ENCODE data around the gene RBM10. TPM values are rescaled to one million over a fixed set of nuclear protein-coding genes. Genes with fewer than 3 reads are reported as not detected.
A peak's percentile ranks its signal among the peaks of the same experiment; 100 is the strongest.

RBM10 gene
- total RNA-seq, 1 experiment from 2014 or later = 55.8 TPM

DNA sequence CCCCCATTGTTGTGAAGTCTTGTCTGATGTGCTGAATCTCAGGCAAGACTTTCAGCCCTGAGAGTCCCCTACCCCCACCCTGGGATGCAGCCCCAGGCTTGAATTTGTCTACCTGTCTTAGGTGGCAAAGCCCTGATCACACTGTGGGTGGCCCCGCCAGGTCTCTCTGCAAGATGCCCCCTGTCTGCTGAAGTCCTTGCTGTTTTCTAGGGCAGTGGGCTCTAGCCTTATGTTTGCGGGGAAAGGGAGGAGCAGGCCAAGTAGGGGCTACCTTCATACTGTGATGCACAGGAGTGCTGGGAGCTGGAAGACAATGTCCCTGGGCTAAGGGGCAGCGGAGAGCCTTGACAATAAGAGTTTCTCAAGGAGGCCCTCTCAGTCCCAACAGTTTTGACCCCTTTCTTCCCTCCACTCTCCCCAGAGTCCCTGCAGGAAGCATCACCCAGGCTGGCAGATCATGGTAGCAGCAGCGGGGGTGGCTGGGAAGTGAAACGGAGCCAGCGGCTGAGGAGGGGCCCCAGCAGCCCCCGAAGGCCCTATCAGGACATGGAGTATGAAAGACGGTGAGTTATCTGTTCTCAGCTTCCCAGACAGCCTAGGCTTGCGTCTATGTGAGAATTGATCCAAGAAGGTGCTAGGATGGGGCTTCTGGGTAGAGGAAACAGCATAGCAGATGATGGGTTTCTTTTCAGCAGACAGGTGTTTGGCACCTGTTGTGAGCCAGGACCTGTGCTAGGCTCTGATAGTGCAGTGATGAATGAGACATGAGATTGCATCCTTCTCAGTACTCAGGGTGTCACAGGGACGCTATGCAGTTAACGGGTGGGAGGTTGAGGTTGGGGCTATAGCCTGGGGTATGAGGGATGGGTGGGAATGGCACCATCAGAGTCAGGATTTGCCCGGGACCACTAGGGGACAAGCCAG, 2.2 kb downstream of the RBM10 start:
- H3K27ac Mint-ChIP-seq = no peak overlapping the region
- H3K4me1 Mint-ChIP-seq = peaks cover 10 to 11% of the 10 kb centered on the region in 2 experiments
- Histone ChIP-seq H3K79me1 (ENCODE audit: insufficient read depth, low read depth, low read length, poor library complexity, severe bottlenecking) (no peaks in the 10 kb centered on the region), H3K23me2 (ENCODE audit: insufficient read length, low read depth, low read length, poor library complexity, severe bottlenecking) (peaks cover 8% of the 10 kb centered on the region), H3K9ac (ENCODE audit: extremely low read depth, insufficient read length, low read length) (no peak overlapping the region), H3K79me2 (ENCODE audit: insufficient read depth, low read length) (peaks cover 24% of the 10 kb centered on the region), H4K8ac (replicated peaks; ENCODE audit: insufficient read length, low read depth, low read length) (no peak overlapping the region), H2AK5ac (ENCODE audit: insufficient read length, low read length) (no peak overlapping the region), H3K9me3 (ENCODE audit: control insufficient read depth, low read depth, low read length) (no peaks in the 10 kb centered on the region), H3K4me2 (ENCODE audit: insufficient read depth, insufficient read length, low read length) (peak overlapping the region; percentile 80), H2BK120ac (ENCODE audit: low read depth, low read length, poor library complexity, severe bottlenecking) (no peak overlapping the region), H2AFZ (ENCODE audit: low read length) (no peak overlapping the region), H2BK12ac (ENCODE audit: insufficient read length, low read depth, low read length) (no peak overlapping the region), H4K5ac (ENCODE audit: insufficient read length, low read depth, low read length) (no peak overlapping the region), H3K56ac (ENCODE audit: insufficient read length, low read depth, low read length) (no peak overlapping the region), H3K4me1 (ENCODE audit: insufficient read depth, low read length) (no peaks in the 10 kb centered on the region; the same call in 1 of the 2 replicates), H2BK20ac (ENCODE audit: low read depth, low read length, poor library complexity, severe bottlenecking) (no peak overlapping the region), H3T11ph (ENCODE audit: low read length) (no peak overlapping the region), H2BK15ac (ENCODE audit: low read depth, low read length) (no peak overlapping the region), H3K4ac (ENCODE audit: low read depth, low read length) (no peak overlapping the region), H3K27me3 (ENCODE audit: insufficient read depth, low read length) (no peaks in the 10 kb centered on the region), H3K23ac (ENCODE audit: insufficient read length, low read depth, low read length) (no peak overlapping the region), H4K91ac (ENCODE audit: insufficient read length, low read depth, low read length) (no peak overlapping the region), H2BK5ac (ENCODE audit: insufficient read length, low read length) (no peak overlapping the region), H4K20me1 (ENCODE audit: control insufficient read depth, insufficient read depth, insufficient read length) (no peaks in the 10 kb centered on the region), H3K14ac (ENCODE audit: insufficient read depth, low read length) (no peak overlapping the region), H3K27ac (ENCODE audit: insufficient read length, low read depth, low read length) (no peak overlapping the region), H3K18ac (ENCODE audit: insufficient read length, low read depth, low read length) (no peak overlapping the region)
- peaks cover 66 to 71% of the 10 kb centered on the region in 2 experiments for H3K9me3 Mint-ChIP-seq
- peaks cover 16 to 42% (median 22%) of the 10 kb centered on the region in 3 experiments for H3K36me3 Mint-ChIP-seq (ENCODE audit: insufficient read depth in 1 of 3, low read depth in 3 of 3)
- TF ChIP-seq CTCF (conservative IDR thresholded peaks at IDR 0.05) = no peak
- WGBS (ENCODE audit: extremely low coverage, insufficient read length, low lambda C conversion rate) = no CpG with 5 or more reads among the region's 12 CpGs
- no peaks in the 10 kb centered on the region for H3K27me3 Mint-ChIP-seq (ENCODE audit: low read depth)
- H3K4me3 Mint-ChIP-seq = peak overlapping the region; percentile 23 to 95; a peak in 2 of 5 replicates
- DNase-seq = no peak
